HepG2 (cell line): ENCODE measurements around the gene SPRED2. TPM values are rescaled to one million over a fixed set of nuclear protein-coding genes. Genes with fewer than 3 reads are reported as not detected.

Experiments used
- ATAC-seq: fragments of 200-7000 bp; cut with Tn5 transposase; 3 replicates; pipeline ENCODE4 v1.9.1; 2020; ENCODE audit warnings: mild to moderate bottlenecking, moderate library complexity
- BruUV-seq: library from RNA; stranded (reverse); fragments of 400-500 nt; replicated peaks from 2 replicates; lab custom pipeline; 2021; lab: Mats Ljungman, UMichigan
- CTCF ChIA-PET: fragments of 300-600 bp; formaldehyde crosslinking; extraction: SDS; loops from one replicate; lab custom pipeline; 2021; ENCODE audit warnings: low total read pairs, inconsistent platforms, low intra/inter-chr PET ratio; lab: Yijun Ruan, JAX
- POLR2A ChIA-PET: fragments of 350-600 bp; sonication (Branson Sonifier 250); formaldehyde crosslinking; loops from one replicate; lab custom pipeline; 2020; ENCODE audit warnings: antibody characterized with exemption, inconsistent platforms; lab: Yijun Ruan, JAX
- DNase-seq: peaks from one replicate; pipeline ENCODE4 v3.0.0-alpha.2; 2015; ENCODE audit warnings: low spot score
- FAIRE-seq: peaks from 3 replicates; lab custom pipeline; 2011; peaks lifted over from hg19 to GRCh38; lab: Jason Lieb, UNC
- H2AFZ ChIP-seq: one replicate; pipeline ENCODE4 v1.6.1; 2011; ENCODE audit warnings: low read length, inconsistent platforms
- H3K27ac ChIP-seq: fragments of 300-600 bp; 3 replicates; pipeline ENCODE4 v1.8.0; 2011; ENCODE audit warnings: mixed run types, mild to moderate bottlenecking, mixed read lengths, low read length, inconsistent platforms; ENCODE audit not compliant: insufficient read depth; ENCODE audit errors: extremely low read length
- H3K27me3 ChIP-seq, 2 experiments: fragments of 200-600 bp in 1 of 2; 2 replicates in 1 of 2; 3 replicates in 1 of 2; pipeline versions ENCODE4 v1.6.0 to v1.8.0; 2011; ENCODE audit warnings: low read length in 2 of 2, mild to moderate bottlenecking in 2 of 2, moderate library complexity in 2 of 2, inconsistent platforms in 1 of 2; ENCODE audit not compliant: insufficient read depth in 2 of 2, control insufficient read depth in 1 of 2
- H3K36me3 ChIP-seq, 2 experiments: fragments of 200-600 bp in 1 of 2; replicated peaks in 1 of 2; 2 replicates in 1 of 2; 3 replicates in 1 of 2; pipeline versions ENCODE4 v1.5.1 to v1.8.0; 2011; ENCODE audit warnings: low read length in 2 of 2, inconsistent platforms in 1 of 2; ENCODE audit not compliant: insufficient read depth in 2 of 2, control insufficient read depth in 1 of 2
- H3K4me1 ChIP-seq: 2 replicates; pipeline ENCODE4 v1.5.1; 2012; ENCODE audit warnings: low read length, inconsistent platforms; ENCODE audit not compliant: insufficient read depth
- H3K4me2 ChIP-seq: 2 replicates; pipeline ENCODE4 v1.6.0; 2011; ENCODE audit warnings: low read depth, low read length, inconsistent platforms
- H3K4me3 ChIP-seq, 3 experiments: fragments of 200-600 bp in 1 of 3; sonication (generic), shearing (Covaris generic) in 1 of 3; replicated peaks in 1 of 3; 2 replicates each; pipeline ENCODE4 v1.5.1; 2011 to 2016; ENCODE audit warnings: low read length in 3 of 3, inconsistent platforms in 2 of 3, low read depth in 2 of 3, mild to moderate bottlenecking in 2 of 3, control low read depth in 1 of 3, mixed read lengths in 1 of 3; ENCODE audit not compliant: insufficient read depth in 1 of 3
- H3K79me2 ChIP-seq: one replicate; pipeline ENCODE4 v1.6.1; 2011; ENCODE audit warnings: low read length, inconsistent platforms; ENCODE audit not compliant: insufficient read depth
- H3K9ac ChIP-seq: 2 replicates; pipeline ENCODE4 v1.6.0; 2011; ENCODE audit warnings: mild to moderate bottlenecking, low read depth, low read length, inconsistent platforms; ENCODE audit not compliant: insufficient read depth
- H3K9me3 ChIP-seq: 2 replicates; pipeline ENCODE4 v1.5.1; 2012; ENCODE audit warnings: mild to moderate bottlenecking, low read length
- H4K20me1 ChIP-seq: 2 replicates; pipeline ENCODE4 v1.6.0; 2011; ENCODE audit warnings: inconsistent platforms, mild to moderate bottlenecking, low read length, moderate library complexity; ENCODE audit not compliant: insufficient read depth
- WGBS: methylation state at CpG from one replicate; pipeline ENCODE4 v1.1.6; 2017; ENCODE audit warnings: low lambda C conversion rate; 5-methylcytosine and 5-hydroxymethylcytosine counted together
- in situ Hi-C: cut with HindIII; loops from 2 replicates; pipeline ENCODE4 v1.10.0; 2017; ENCODE audit warnings: low pct_unique_long_range_greater_than_20kb; ENCODE audit not compliant: extremely low pct_ligation_motif_present
- intact Hi-C: fragments of 100-400 bp; cut with micrococcal nuclease; formaldehyde crosslinking; loops from one replicate; pipeline ENCODE4 v1.10.0; 2022; ENCODE audit not compliant: unreplicated experiment
- polyA plus RNA-seq, 8 experiments: library from polyadenylated mRNA; depleted of rRNA in 3 of 8; stranded (reverse) in 7 of 8; unstranded in 1 of 8; fragments of >200 nt; fragmentation: Illumina TruSeq in 4 of 8; extraction: Trizol in 4 of 8; gene quantifications; 2 replicates each; pipeline versions ENCODE4 v1.2.1 to v1.2.3, GENCODE V29; 2011 to 2016; ENCODE audit warnings: low read depth in 4 of 8, missing spikeins in 1 of 8, mixed read lengths in 1 of 8; ENCODE audit not compliant: insufficient read depth in 1 of 8
- total RNA-seq, 5 experiments: library from RNA; depleted of rRNA; stranded (reverse); fragments of >200 nt; fragmentation: Illumina TruSeq; extraction: Trizol; gene quantifications; 2 replicates each; pipeline ENCODE4 v1.2.3, GENCODE V29; 2016; ENCODE audit warnings: low read depth in 1 of 5
- TF ChIP-seq, protein P1 (sequence below): sonication (generic); formaldehyde crosslinking; IDR thresholded peaks from 2 replicates; pipeline ENCODE4 v1.8.1; 2023; ENCODE audit warnings: mild to moderate bottlenecking, moderate library complexity, missing genetic modification reagents
- TF ChIP-seq, protein P2 (sequence below): sonication (generic); formaldehyde crosslinking; IDR thresholded peaks from 2 replicates; pipeline ENCODE4 v1.4.0; 2020; ENCODE audit warnings: missing genetic modification reagents

SPRED2 gene
- total and polyA plus RNA-seq, 2 of the 13 experiments (the other 11 are each of a cell fraction or from before 2014, with no cell fraction given), result 13.0 to 37.0 TPM

DNA sequence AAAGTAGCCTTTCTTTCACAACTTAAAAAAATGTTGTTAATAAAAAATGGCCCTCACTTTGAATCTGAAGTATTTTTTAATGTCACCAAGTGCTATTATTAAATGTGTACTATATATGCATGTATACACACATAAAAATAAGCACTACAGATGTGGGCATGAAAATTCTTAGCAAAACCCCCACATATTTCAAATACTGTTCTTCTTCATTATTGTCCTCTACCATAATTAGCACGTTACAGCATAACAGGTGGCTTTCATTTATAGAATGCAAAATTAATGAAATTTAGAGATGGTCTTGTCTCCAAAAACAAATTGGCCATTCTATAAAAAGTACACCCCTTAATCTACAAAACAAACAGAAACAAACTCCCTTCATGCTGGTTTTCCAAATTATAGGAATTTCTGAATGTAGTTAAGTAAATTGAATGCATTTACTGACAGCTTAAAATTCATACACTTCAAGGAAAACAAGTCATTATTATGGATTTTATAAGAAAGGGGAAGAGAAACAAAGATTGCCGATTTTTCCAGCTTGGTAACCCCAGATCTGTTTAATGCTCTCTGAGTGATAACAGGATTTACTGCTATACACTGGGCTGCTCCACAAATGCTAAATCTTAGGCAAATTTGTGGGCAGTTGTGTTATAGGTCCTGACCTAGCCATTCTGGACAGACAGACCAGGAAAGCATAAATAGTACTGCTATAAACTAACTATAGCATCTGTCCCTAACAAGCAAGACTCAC lies 67.2 kb downstream of the SPRED2 start:
- Histone ChIP-seq H3K4me3 (no peak overlapping the region), H3K9ac (no peak overlapping the region), H4K20me1 (peaks cover 22% of the 10 kb centered on the region), H2AFZ (no peak overlapping the region), H3K4me2 (no peak overlapping the region), H3K27ac (peak overlapping the region; percentile 1), H3K27me3 (no peaks in the 10 kb centered on the region), H3K79me2 (peaks cover 95% of the 10 kb centered on the region), H3K36me3 (no peaks in the 10 kb centered on the region), H3K9me3 (no peaks in the 10 kb centered on the region), H3K4me1 (peaks cover 98% of the 10 kb centered on the region)
- POLR2A ChIA-PET, result interaction anchor here (3.5 kb wide), 1 partner anchor 8 kb away, joined by 44 read pairs; no protein-coding TSS in a partner anchor
- FAIRE-seq (no peak), DNase-seq (no peak), ATAC-seq (no peak)
- in situ Hi-C loops (no loop called here), intact Hi-C loops (loop anchor here (5.0 kb wide), 1 partner anchor 63 kb away; no protein-coding TSS in a partner anchor)
- 91% methylated on average over 2 of the region's 2 CpGs for WGBS
- TF ChIP-seq, protein P1, sequence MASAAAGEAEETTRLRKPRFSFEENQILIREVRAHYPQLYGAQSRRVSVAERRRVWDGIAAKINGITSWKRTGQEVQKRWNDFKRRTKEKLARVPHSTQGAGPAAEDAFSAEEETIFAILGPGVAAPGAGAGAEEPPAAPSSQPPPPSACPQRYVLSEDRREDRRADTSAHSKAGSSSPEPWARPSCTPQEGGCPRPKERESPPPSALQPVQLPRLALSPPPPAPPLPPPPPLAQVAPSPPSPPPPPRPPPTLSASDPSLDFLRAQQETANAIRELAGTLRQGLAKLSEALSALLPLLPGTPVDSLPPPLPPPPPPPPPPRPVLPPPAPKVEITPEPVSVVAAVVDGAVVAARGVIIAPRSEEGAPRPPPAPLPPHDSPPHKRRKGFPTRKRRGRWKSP (CRISPR knock-in tag), result no peak
- TF ChIP-seq, protein P2, sequence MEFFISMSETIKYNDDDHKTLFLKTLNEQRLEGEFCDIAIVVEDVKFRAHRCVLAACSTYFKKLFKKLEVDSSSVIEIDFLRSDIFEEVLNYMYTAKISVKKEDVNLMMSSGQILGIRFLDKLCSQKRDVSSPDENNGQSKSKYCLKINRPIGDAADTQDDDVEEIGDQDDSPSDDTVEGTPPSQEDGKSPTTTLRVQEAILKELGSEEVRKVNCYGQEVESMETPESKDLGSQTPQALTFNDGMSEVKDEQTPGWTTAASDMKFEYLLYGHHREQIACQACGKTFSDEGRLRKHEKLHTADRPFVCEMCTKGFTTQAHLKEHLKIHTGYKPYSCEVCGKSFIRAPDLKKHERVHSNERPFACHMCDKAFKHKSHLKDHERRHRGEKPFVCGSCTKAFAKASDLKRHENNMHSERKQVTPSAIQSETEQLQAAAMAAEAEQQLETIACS (CRISPR knock-in tag), result no peak
- BruUV-seq, result no TSS peak
- CTCF ChIA-PET, result no interaction called here
